Stimulated activated CD4-positive, alpha-beta T cell treated with anti-CD3 and anti-CD28 coated beads, Interleukin-2, amount 100 ng/mL, for 48 hours (primary cell): ENCODE measurements around the gene ALOX5.
A peak's percentile ranks its signal among the peaks of the same experiment; 100 is the strongest.
"Not testable (repeated sequence)": the region's sequence is repeated elsewhere in the genome, so short reads cannot be mapped to it uniquely, and the experiment has no call there.

ENCODE experiments used
- DNase-seq, 2 donors: peaks; one replicate each; pipeline ENCODE4 v3.0.0-alpha.2; 2020

ALOX5 gene

GRCh38 chr10:45373576-45374349 lies at the start of gene ALOX5:
Gene ALOX5, plus strand, starts transcription at chr10:45374216. Its CDS starts 64 bp downstream, at chr10:45374280.
- DNase-seq: no peak

GRCh38 chr10:45325116-45325515 lies 48.9 kb upstream of the ALOX5 start:
- DNase-seq: no peak

GRCh38 chr10:45326864-45327263 lies 47.2 kb upstream of the ALOX5 start:
- not testable (repeated sequence) for DNase-seq

GRCh38 chr10:45331824-45332223 lies 42.2 kb upstream of the ALOX5 start:
- not testable (repeated sequence) for DNase-seq

GRCh38 chr10:45339894-45340293 lies 34.1 kb upstream of the ALOX5 start:
- DNase-seq: no peak

GRCh38 chr10:45340420-45340819 lies 33.6 kb upstream of the ALOX5 start:
- DNase-seq: not testable (repeated sequence)

- not testable (repeated sequence) for DNase-seq
Measured at GRCh38 chr10:45346652-45347335, 27.2 kb upstream of the ALOX5 start.

- DNase-seq: not testable (repeated sequence)
Measured at GRCh38 chr10:45347464-45347863, 26.6 kb upstream of the ALOX5 start.

GRCh38 chr10:45348196-45348765 lies 25.7 kb upstream of the ALOX5 start:
- DNase-seq: not testable (repeated sequence)

- DNase-seq: peak in 1 of 2 donors; percentile 4
Measured at GRCh38 chr10:45353186-45353585, 20.8 kb upstream of the ALOX5 start.

- no peak for DNase-seq
Measured at GRCh38 chr10:45354261-45354660, 19.8 kb upstream of the ALOX5 start.

GRCh38 chr10:45355494-45355893 lies 18.5 kb upstream of the ALOX5 start:
- DNase-seq: no peak

GRCh38 chr10:45358961-45359360 lies 15.1 kb upstream of the ALOX5 start:
- DNase-seq: not testable (repeated sequence)

GRCh38 chr10:45361983-45362799 lies 11.8 kb upstream of the ALOX5 start:
- DNase-seq: not testable (repeated sequence)

- DNase-seq: not testable (repeated sequence)
Measured at GRCh38 chr10:45367643-45368042, 6.4 kb upstream of the ALOX5 start.

- no peak for DNase-seq
Measured at GRCh38 chr10:45368181-45368580, 5.8 kb upstream of the ALOX5 start.

- no peak for DNase-seq
Measured at GRCh38 chr10:45370202-45370955, 3.6 kb upstream of the ALOX5 start.

- no peak for DNase-seq
Measured at GRCh38 chr10:45371560-45371959, 2.5 kb upstream of the ALOX5 start.

GRCh38 chr10:45372251-45372951 lies 1.6 kb upstream of the ALOX5 start:
- no peak for DNase-seq

GRCh38 chr10:45373003-45373575 lies 927 bp upstream of the ALOX5 start:
- DNase-seq: no peak
